Peyer's patch (tissue), 4 donors: ENCODE results near the gene HEXD. TPM values are rescaled to one million over a fixed set of nuclear protein-coding genes. Genes with fewer than 3 reads are reported as not detected.

ENCODE experiments used
- DNase-seq, 3 donors: peaks; one replicate each; pipeline ENCODE4 v3.0.0-alpha.2; 2017 to 2019
- H3K27ac ChIP-seq, 4 donors: fragments of 200-600 bp; sonication (generic); one replicate each; pipeline ENCODE4 v1.5.1; 2016 to 2019
- H3K27me3 ChIP-seq, 2 donors: fragments of 200-600 bp; sonication (generic); one replicate each; pipeline ENCODE4 v1.5.1; 2019
- H3K36me3 ChIP-seq, 3 donors: fragments of 200-600 bp; sonication (generic); one replicate each; pipeline ENCODE4 v1.5.1; 2016 to 2019
- H3K4me1 ChIP-seq, 4 donors: fragments of 200-600 bp; sonication (generic); one replicate each; pipeline ENCODE4 v1.5.1; 2016 to 2019
- H3K4me3 ChIP-seq, 4 donors: fragments of 200-600 bp; sonication (generic); 1 replicate in 3 of 4; 2 replicates in 1 of 4; pipeline ENCODE4 v1.5.1; 2016 to 2019; ENCODE audit warnings: mild to moderate bottlenecking in 1 of 4
- H3K9me3 ChIP-seq, 4 donors: fragments of 200-600 bp; sonication (generic); one replicate each; pipeline ENCODE4 v1.5.1; 2016 to 2019; ENCODE audit warnings: mild to moderate bottlenecking in 1 of 4
- CTCF ChIP-seq, 6 experiments: fragments of 450-650 bp in 4 of 6; fragments of 200-600 bp in 2 of 6; sonication (generic) in 1 of 6; IDR thresholded peaks; one replicate each; pipeline ENCODE4 v1.5.1; 2017 to 2019; ENCODE audit warnings: antibody characterized with exemption in 6 of 6, mild to moderate bottlenecking in 3 of 6, moderate library complexity in 1 of 6
- POLR2A ChIP-seq, 2 donors: fragments of 450-650 bp; IDR thresholded peaks; one replicate each; pipeline ENCODE4 v1.5.1; 2017; ENCODE audit warnings: antibody characterized with exemption in 2 of 2, mild to moderate bottlenecking in 2 of 2, moderate library complexity in 2 of 2
- total RNA-seq, 4 donors: library from RNA; depleted of rRNA; stranded (reverse); fragments of >200 nt; gene quantifications; one replicate each; pipeline ENCODE4 v1.1.0, GENCODE V29; 2016

The HEXD gene
- total RNA-seq, 4 donors from 2014 or later: 42.7 to 128 (median 80.5) TPM

GRCh38 chr17:82470065-82470464 lies 51.9 kb downstream of the HEXD start:
- peaks cover 0 to 86% (median 0%) of the 10 kb centered on the region in 3 donors for H3K36me3 ChIP-seq
- H3K4me1 ChIP-seq: no peaks in the 10 kb centered on the region
- H3K27ac ChIP-seq: no peak overlapping the region
- no peaks in the 10 kb centered on the region for H3K9me3 ChIP-seq
- DNase-seq: no peak
- TF ChIP-seq POLR2A (IDR thresholded peaks at IDR 0.05) (no peak), CTCF (IDR thresholded peaks at IDR 0.05) (no peak)
- H3K27me3 ChIP-seq: no peaks in the 10 kb centered on the region
- H3K4me3 ChIP-seq: no peak overlapping the region

DNA sequence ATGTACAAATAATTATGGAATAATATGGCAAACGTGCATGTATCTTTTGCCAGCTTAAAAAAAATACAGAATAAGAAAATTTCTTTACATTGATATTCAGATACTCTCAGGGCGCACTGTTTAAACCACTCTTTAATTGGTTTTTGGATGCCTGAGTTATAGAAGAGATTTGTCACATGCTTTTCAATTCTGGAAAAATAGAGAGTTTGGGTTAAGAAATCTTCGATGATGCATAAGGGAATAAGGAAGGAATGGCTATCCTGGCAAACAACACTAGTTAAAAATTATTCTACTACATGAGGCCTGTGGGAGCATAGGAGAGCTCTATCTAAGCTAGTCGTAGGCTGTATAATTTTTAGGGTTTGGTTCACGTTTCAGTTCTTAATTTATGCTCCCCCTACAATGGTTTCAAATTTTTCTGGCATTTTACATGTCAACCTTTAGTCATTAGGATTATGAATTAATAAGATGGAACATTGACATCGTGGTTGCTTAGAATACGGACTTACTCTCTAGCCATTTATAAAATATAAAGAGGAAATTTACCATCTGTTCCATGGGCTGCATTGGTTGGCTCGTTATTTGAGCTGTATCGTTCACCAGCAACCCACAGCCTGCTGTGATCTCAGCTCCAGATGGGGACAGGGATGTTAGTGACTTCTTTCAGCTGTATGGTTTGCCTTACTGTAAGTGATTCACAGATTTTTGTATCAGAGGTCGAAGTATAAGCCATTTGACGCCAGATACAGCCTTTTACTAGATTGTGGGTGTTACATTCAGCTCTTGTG lies 56.3 kb downstream of the HEXD start:
- H3K4me1 ChIP-seq: no peaks in the 10 kb centered on the region
- no peak for DNase-seq
- H3K36me3 ChIP-seq: peaks cover 0 to 91% (median 0%) of the 10 kb centered on the region in 3 donors
- H3K27me3 ChIP-seq: no peaks in the 10 kb centered on the region
- TF ChIP-seq CTCF (IDR thresholded peaks at IDR 0.05) (no peak), POLR2A (IDR thresholded peaks at IDR 0.05) (no peak)
- H3K27ac ChIP-seq: no peak overlapping the region
- no peaks in the 10 kb centered on the region for H3K9me3 ChIP-seq
- no peak overlapping the region for H3K4me3 ChIP-seq

- DNase-seq: no peak
- peaks cover 0 to 91% (median 4%) of the 10 kb centered on the region in 3 donors for H3K36me3 ChIP-seq
- no peaks in the 10 kb centered on the region for H3K9me3 ChIP-seq
Measured at GRCh38 chr17:82475458-82475857, 57.3 kb downstream of the HEXD start.

DNA sequence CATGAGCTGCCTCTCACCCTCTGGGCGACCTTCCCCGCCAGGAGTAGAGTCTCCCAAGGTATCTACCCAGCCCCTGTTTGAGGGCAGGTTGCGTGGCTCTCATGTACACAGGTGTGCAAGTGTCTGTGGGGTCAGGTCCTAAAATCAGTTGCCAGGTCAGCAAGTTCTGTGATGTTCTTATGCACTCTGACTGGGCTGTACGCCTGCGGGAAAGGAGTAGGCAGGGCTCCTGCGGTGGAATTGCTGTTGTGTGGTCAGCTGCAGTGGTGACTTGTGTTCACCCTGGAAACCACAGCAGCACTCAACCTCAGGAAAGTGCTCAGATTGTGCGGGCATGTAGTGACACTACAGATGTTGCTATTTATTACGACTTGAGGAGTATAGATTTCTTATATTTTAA lies 59.8 kb downstream of the HEXD start:
- Histone ChIP-seq H3K4me3 (no peak overlapping the region), H3K36me3 (peaks cover 0 to 99% (median 4%) of the 10 kb centered on the region in 3 donors)

More at GRCh38 chr17:82475458-82475857, 57.3 kb downstream of the HEXD start:
- H3K4me1 ChIP-seq: no peaks in the 10 kb centered on the region
- no peak overlapping the region for H3K4me3 ChIP-seq
- H3K27me3 ChIP-seq: no peaks in the 10 kb centered on the region
- TF ChIP-seq CTCF (IDR thresholded peaks at IDR 0.05): no peak
- TF ChIP-seq POLR2A (IDR thresholded peaks at IDR 0.05): no peak
- H3K27ac ChIP-seq: no peak overlapping the region

GRCh38 chr17:82479602-82480001 lies 61.5 kb downstream of the HEXD start:
- Histone ChIP-seq H3K4me3 (no peak overlapping the region), H3K27me3 (no peaks in the 10 kb centered on the region), H3K9me3 (no peaks in the 10 kb centered on the region), H3K27ac (no peak overlapping the region), H3K4me1 (no peaks in the 10 kb centered on the region), H3K36me3 (peaks cover 0 to 99% (median 6%) of the 10 kb centered on the region in 3 donors)
- TF ChIP-seq POLR2A (IDR thresholded peaks at IDR 0.05) (no peak), CTCF (IDR thresholded peaks at IDR 0.05) (no peak)
- DNase-seq: no peak

More for the DNA sequence above, 59.8 kb downstream of the HEXD start:
- H3K4me1 ChIP-seq: no peaks in the 10 kb centered on the region
- H3K27ac ChIP-seq: no peak overlapping the region
- no peak for TF ChIP-seq CTCF (IDR thresholded peaks at IDR 0.05)
- TF ChIP-seq POLR2A (IDR thresholded peaks at IDR 0.05): no peak
- H3K27me3 ChIP-seq: no peaks in the 10 kb centered on the region
- H3K9me3 ChIP-seq: no peaks in the 10 kb centered on the region
- DNase-seq: no peak
